Bone marrow (tissue), 2 donors: ENCODE results near the gene SMC4.
"Not testable (repeated sequence)": the region's sequence is repeated elsewhere in the genome, so short reads cannot be mapped to it uniquely, and the experiment has no call there.

Source experiments
- DNase-seq, 2 donors: peaks; one replicate each; lab custom pipeline; 2025; lab: John Stamatoyannopoulos, UW

Gene SMC4

GRCh38 chr3:160445854-160446253, 46.4 kb downstream of the SMC4 start:
- no peak for DNase-seq

- DNase-seq = no peak
These were observed 47.1 kb downstream of the SMC4 start for GRCh38 chr3:160446522-160447056.

- DNase-seq = no peak
These were observed 48.1 kb downstream of the SMC4 start for GRCh38 chr3:160447544-160447943.

- DNase-seq = peak in 1 of 2 donors; percentile 40
These were observed 49.6 kb downstream of the SMC4 start for GRCh38 chr3:160448845-160449635.

GRCh38 chr3:160449636-160450598, 50.5 kb downstream of the SMC4 start, which contains the start of gene TRIM59:
Gene TRIM59 (minus strand): TSS chr3:160449786. CDS start chr3:160439183, 10,603 bp downstream.
- DNase-seq = peak; percentile 64 to 88

- DNase-seq = no peak
These were observed 51.4 kb downstream of the SMC4 start for GRCh38 chr3:160450846-160451245.

- no peak for DNase-seq
These were observed 52.2 kb downstream of the SMC4 start for GRCh38 chr3:160451602-160452001.

- DNase-seq = not testable (repeated sequence)
These were observed 52.8 kb downstream of the SMC4 start for GRCh38 chr3:160452251-160452650.

GRCh38 chr3:160454995-160455394, 55.5 kb downstream of the SMC4 start:
- DNase-seq = no peak

- no peak for DNase-seq
These were observed 56.4 kb downstream of the SMC4 start for GRCh38 chr3:160455846-160456245.

GRCh38 chr3:160458151-160458550, 58.7 kb downstream of the SMC4 start:
- no peak for DNase-seq

GRCh38 chr3:160459450-160459970, 60.1 kb downstream of the SMC4 start:
- no peak for DNase-seq

GRCh38 chr3:160460033-160460432, 60.6 kb downstream of the SMC4 start:
- no peak for DNase-seq

GRCh38 chr3:160464321-160464720, 64.9 kb downstream of the SMC4 start:
- DNase-seq = no peak

- no peak for DNase-seq
These were observed 65.5 kb downstream of the SMC4 start for GRCh38 chr3:160464971-160465370.

- DNase-seq = no peak
These were observed 70.7 kb downstream of the SMC4 start for GRCh38 chr3:160470181-160470580.

- DNase-seq = no peak
These were observed 72.4 kb downstream of the SMC4 start for GRCh38 chr3:160471892-160472291.

GRCh38 chr3:160472344-160472743, 72.9 kb downstream of the SMC4 start:
- DNase-seq = no peak

- no peak for DNase-seq
These were observed 73.8 kb downstream of the SMC4 start for GRCh38 chr3:160473221-160473620.

- DNase-seq = no peak
These were observed 74.5 kb downstream of the SMC4 start for GRCh38 chr3:160473978-160474377.

GRCh38 chr3:160474416-160474838, 75.0 kb downstream of the SMC4 start:
- no peak for DNase-seq

GRCh38 chr3:160475153-160475552, 75.7 kb downstream of the SMC4 start:
- no peak for DNase-seq
